A549 (cell line): Measurements from ENCODE around the gene KLHL36. TPM values are rescaled to one million over a fixed set of nuclear protein-coding genes. Genes with fewer than 3 reads are reported as not detected.
"Not testable (repeated sequence)": the region's sequence is repeated elsewhere in the genome, so short reads cannot be mapped to it uniquely, and the experiment has no call there.

Source experiments
- ATAC-seq, 2 experiments: fragments of 200-7000 bp in 1 of 2; fragments of >200 bp in 1 of 2; cut with Nextera tagmentation in 1 of 2; cut with Tn5 transposase in 1 of 2; 3 replicates each; pipeline versions ENCODE4 v1.8.0 to v1.9.1; 2018 to 2020; ENCODE audit warnings: mild to moderate bottlenecking in 1 of 2, moderate library complexity in 1 of 2
- CTCF ChIA-PET: fragments of 300-600 bp; sonication (Branson Sonifier 250); formaldehyde crosslinking; extraction: SDS; loops from one replicate; lab custom pipeline; 2021; ENCODE audit warnings: antibody characterized with exemption, inconsistent platforms; lab: Yijun Ruan, JAX
- POLR2A ChIA-PET: fragments of 350-600 bp; formaldehyde crosslinking; extraction: SDS; loops from one replicate; lab custom pipeline; 2021; ENCODE audit warnings: antibody characterized with exemption, inconsistent platforms; lab: Yijun Ruan, JAX
- DNase-seq, 2 experiments: peaks; one replicate each; pipeline versions ENCODE4 v3.0.0 to v3.0.0-alpha.2; 2011 to 2016; ENCODE audit warnings: low read depth in 1 of 2, low spot score in 1 of 2
- FAIRE-seq: peaks from 2 replicates; lab custom pipeline; 2011; peaks lifted over from hg19 to GRCh38; lab: Jason Lieb, UNC
- H3K27ac ChIP-seq, 2 experiments: fragments of >200 bp; sonication (Bioruptor Twin); formaldehyde crosslinking; 3 replicates each; pipeline ENCODE4 v1.5.1; 2016 to 2017
- H3K4me1 ChIP-seq: fragments of >200 bp; sonication (Bioruptor Twin); formaldehyde crosslinking; 3 replicates; pipeline ENCODE4 v1.6.1; 2016
- H3K4me2 ChIP-seq: fragments of >200 bp; sonication (Bioruptor Twin); formaldehyde crosslinking; 3 replicates; pipeline ENCODE4 v1.6.1; 2016
- H3K4me3 ChIP-seq: fragments of >200 bp; sonication (Bioruptor Twin); formaldehyde crosslinking; 3 replicates; pipeline ENCODE4 v1.5.1; 2016
- H3K9me3 ChIP-seq: fragments of >200 bp; sonication (Bioruptor Twin); formaldehyde crosslinking; 3 replicates; pipeline ENCODE4 v1.6.1; 2016
- CTCF ChIP-seq: fragments of >200 bp; sonication (Bioruptor Twin); formaldehyde crosslinking; IDR thresholded peaks from 3 replicates; pipeline ENCODE4 v1.5.1; 2016
- EHF ChIP-seq: fragments of 250-450 bp; sonication (Bioruptor Pico); IDR thresholded peaks from 2 replicates; pipeline ENCODE4 v1.5.0; 2020; ENCODE audit warnings: mild to moderate bottlenecking
- EHMT2 ChIP-seq: fragments of 200-600 bp; sonication (generic); IDR thresholded peaks from 2 replicates; pipeline ENCODE4 v1.6.1; 2016; ENCODE audit warnings: antibody characterized with exemption, low read depth, mild to moderate bottlenecking, moderate library complexity
- ELK1 ChIP-seq: fragments of 150-350 bp; IDR thresholded peaks from 2 replicates; pipeline ENCODE4 v1.6.1; 2014; ENCODE audit warnings: low read depth, mild to moderate bottlenecking, low read length
- EP300 ChIP-seq, 2 experiments: fragments of >200 bp; sonication (Bioruptor Twin); formaldehyde crosslinking; IDR thresholded peaks; 2 replicates in 1 of 2; 3 replicates in 1 of 2; pipeline ENCODE4 v1.6.1; 2016 to 2017
- FOSB ChIP-seq: fragments of 250-450 bp; sonication (Bioruptor Pico); IDR thresholded peaks from 2 replicates; pipeline ENCODE4 v1.5.0; 2020; ENCODE audit warnings: mild to moderate bottlenecking, moderate library complexity
- HEYL ChIP-seq: fragments of 250-450 bp; sonication (Bioruptor Pico); IDR thresholded peaks from 2 replicates; pipeline ENCODE4 v1.8.0; 2021; ENCODE audit warnings: mild to moderate bottlenecking, moderate library complexity
- MAX ChIP-seq: IDR thresholded peaks from 2 replicates; pipeline ENCODE4 v1.6.1; 2012
- MYC ChIP-seq: IDR thresholded peaks from 2 replicates; pipeline ENCODE4 v1.6.1; 2012; ENCODE audit warnings: mild to moderate bottlenecking, inconsistent platforms, low read length, improper control_type of control experiment, borderline replicate concordance
- NFE2L2 ChIP-seq: fragments of 150-350 bp; conservative IDR thresholded peaks from 2 replicates; pipeline ENCODE4 v1.6.1; 2014; ENCODE audit warnings: low read length
- NPAS2 ChIP-seq: fragments of 250-450 bp; sonication (Bioruptor Pico); IDR thresholded peaks from 2 replicates; pipeline ENCODE4 v1.8.0; 2022; ENCODE audit warnings: mild to moderate bottlenecking, moderate library complexity, borderline replicate concordance
- RCOR1 ChIP-seq: fragments of 150-350 bp; IDR thresholded peaks from 2 replicates; pipeline ENCODE4 v1.6.1; 2014; ENCODE audit warnings: antibody characterized with exemption, low read length, low read depth
- ZFP36 ChIP-seq: fragments of 450-650 bp; IDR thresholded peaks from 2 replicates; pipeline ENCODE4 v1.6.1; 2014; ENCODE audit warnings: borderline replicate concordance; ENCODE audit not compliant: partially characterized antibody
- ZNF302 ChIP-seq: fragments of 250-450 bp; sonication (Bioruptor Pico); IDR thresholded peaks from 2 replicates; pipeline ENCODE4 v1.9.0; 2021; ENCODE audit warnings: inconsistent platforms, mild to moderate bottlenecking, moderate library complexity
- WGBS: methylation state at CpG from one replicate; pipeline ENCODE4 v1.1.6; 2017; ENCODE audit errors: missing lambda C conversion rate; 5-methylcytosine and 5-hydroxymethylcytosine counted together
- polyA plus RNA-seq, 4 experiments: library from polyadenylated mRNA; depleted of rRNA in 3 of 4; stranded (reverse); fragments of >200 nt; fragmentation: RNase III in 1 of 4; extraction: RNeasy Plus Mini Kit Qiagen cat#74134 plus additional on column Dnase treatment in 1 of 4; gene quantifications; 2 replicates in 3 of 4; 3 replicates in 1 of 4; pipeline ENCODE4 v1.2.3, GENCODE V29; 2011 to 2017
- TF ChIP-seq, protein P1 (sequence below): fragments of 450-650 bp; IDR thresholded peaks from 2 replicates; pipeline ENCODE4 v1.6.1; 2014; ENCODE audit warnings: antibody characterized with exemption
- TF ChIP-seq, protein P2 (sequence below): IDR thresholded peaks from 2 replicates; pipeline ENCODE4 v1.6.1; 2012
- TF ChIP-seq, protein P3 (sequence below): fragments of 200-600 bp; sonication (generic); IDR thresholded peaks from 2 replicates; pipeline ENCODE4 v1.6.1; 2016; ENCODE audit warnings: antibody characterized with exemption, mild to moderate bottlenecking, moderate library complexity

The KLHL36 gene
- polyA plus RNA-seq, 2 of the 4 experiments (the other 2 are of a cell fraction) = 20.0 to 21.0 TPM

GRCh38 chr16:84687715-84688114 is 39.4 kb downstream of the KLHL36 start:
- ChIA-PET CTCF (interaction anchor here (0.8 to 7.3 kb wide), 6 partner anchors 15 to 587 kb away, joined by 3 to 68 read pairs (median 6); no protein-coding TSS in a partner anchor), POLR2A (no interaction called here)
- no peak overlapping the region for H3K4me3 ChIP-seq
- FAIRE-seq = no peak
- no peak overlapping the region for H3K27ac ChIP-seq
- H3K4me1 ChIP-seq = no peaks in the 10 kb centered on the region
- no peak for DNase-seq
- no peak for ATAC-seq
- TF ChIP-seq ZNF302 (CRISPR knock-in tag) = no peak
- TF ChIP-seq, protein P1, sequence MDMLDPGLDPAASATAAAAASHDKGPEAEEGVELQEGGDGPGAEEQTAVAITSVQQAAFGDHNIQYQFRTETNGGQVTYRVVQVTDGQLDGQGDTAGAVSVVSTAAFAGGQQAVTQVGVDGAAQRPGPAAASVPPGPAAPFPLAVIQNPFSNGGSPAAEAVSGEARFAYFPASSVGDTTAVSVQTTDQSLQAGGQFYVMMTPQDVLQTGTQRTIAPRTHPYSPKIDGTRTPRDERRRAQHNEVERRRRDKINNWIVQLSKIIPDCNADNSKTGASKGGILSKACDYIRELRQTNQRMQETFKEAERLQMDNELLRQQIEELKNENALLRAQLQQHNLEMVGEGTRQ = no peak
- no peak for TF ChIP-seq EHF (CRISPR knock-in tag)
- TF ChIP-seq RCOR1 = no peak
- TF ChIP-seq CTCF = no peak
- no peak for TF ChIP-seq MAX
- TF ChIP-seq EHMT2 = no peak
- no peak for TF ChIP-seq FOSB (CRISPR knock-in tag)
- TF ChIP-seq, protein P2, sequence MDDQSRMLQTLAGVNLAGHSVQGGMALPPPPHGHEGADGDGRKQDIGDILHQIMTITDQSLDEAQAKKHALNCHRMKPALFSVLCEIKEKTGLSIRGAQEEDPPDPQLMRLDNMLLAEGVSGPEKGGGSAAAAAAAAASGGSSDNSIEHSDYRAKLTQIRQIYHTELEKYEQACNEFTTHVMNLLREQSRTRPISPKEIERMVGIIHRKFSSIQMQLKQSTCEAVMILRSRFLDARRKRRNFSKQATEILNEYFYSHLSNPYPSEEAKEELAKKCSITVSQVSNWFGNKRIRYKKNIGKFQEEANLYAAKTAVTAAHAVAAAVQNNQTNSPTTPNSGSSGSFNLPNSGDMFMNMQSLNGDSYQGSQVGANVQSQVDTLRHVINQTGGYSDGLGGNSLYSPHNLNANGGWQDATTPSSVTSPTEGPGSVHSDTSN = no peak
- TF ChIP-seq ZFP36 = no peak
- TF ChIP-seq HEYL = no peak
- TF ChIP-seq MYC = no peak
- no peak for TF ChIP-seq ELK1
- no peak for TF ChIP-seq NFE2L2
- no peak for TF ChIP-seq NPAS2 (CRISPR knock-in tag)
- TF ChIP-seq EP300 (IDR thresholded peaks at IDR 0.05) = no peak
- TF ChIP-seq, protein P3, sequence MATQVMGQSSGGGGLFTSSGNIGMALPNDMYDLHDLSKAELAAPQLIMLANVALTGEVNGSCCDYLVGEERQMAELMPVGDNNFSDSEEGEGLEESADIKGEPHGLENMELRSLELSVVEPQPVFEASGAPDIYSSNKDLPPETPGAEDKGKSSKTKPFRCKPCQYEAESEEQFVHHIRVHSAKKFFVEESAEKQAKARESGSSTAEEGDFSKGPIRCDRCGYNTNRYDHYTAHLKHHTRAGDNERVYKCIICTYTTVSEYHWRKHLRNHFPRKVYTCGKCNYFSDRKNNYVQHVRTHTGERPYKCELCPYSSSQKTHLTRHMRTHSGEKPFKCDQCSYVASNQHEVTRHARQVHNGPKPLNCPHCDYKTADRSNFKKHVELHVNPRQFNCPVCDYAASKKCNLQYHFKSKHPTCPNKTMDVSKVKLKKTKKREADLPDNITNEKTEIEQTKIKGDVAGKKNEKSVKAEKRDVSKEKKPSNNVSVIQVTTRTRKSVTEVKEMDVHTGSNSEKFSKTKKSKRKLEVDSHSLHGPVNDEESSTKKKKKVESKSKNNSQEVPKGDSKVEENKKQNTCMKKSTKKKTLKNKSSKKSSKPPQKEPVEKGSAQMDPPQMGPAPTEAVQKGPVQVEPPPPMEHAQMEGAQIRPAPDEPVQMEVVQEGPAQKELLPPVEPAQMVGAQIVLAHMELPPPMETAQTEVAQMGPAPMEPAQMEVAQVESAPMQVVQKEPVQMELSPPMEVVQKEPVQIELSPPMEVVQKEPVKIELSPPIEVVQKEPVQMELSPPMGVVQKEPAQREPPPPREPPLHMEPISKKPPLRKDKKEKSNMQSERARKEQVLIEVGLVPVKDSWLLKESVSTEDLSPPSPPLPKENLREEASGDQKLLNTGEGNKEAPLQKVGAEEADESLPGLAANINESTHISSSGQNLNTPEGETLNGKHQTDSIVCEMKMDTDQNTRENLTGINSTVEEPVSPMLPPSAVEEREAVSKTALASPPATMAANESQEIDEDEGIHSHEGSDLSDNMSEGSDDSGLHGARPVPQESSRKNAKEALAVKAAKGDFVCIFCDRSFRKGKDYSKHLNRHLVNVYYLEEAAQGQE = no peak
- 74% methylated on average over 6 of the region's 6 CpGs for WGBS
- no peaks in the 10 kb centered on the region for H3K9me3 ChIP-seq
- H3K4me2 ChIP-seq = no peak overlapping the region

- H3K4me3 ChIP-seq, FAIRE-seq: not testable (repeated sequence)
- WGBS = 97% methylated on average over 4 of the region's 4 CpGs
Measured at GRCh38 chr16:84688163-84688562, 39.9 kb downstream of the KLHL36 start.

More at GRCh38 chr16:84688163-84688562, 39.9 kb downstream of the KLHL36 start:
- ATAC-seq, H3K4me2 ChIP-seq, H3K9me3 ChIP-seq, H3K27ac ChIP-seq, DNase-seq, H3K4me1 ChIP-seq, POLR2A ChIA-PET: not testable (repeated sequence)
- CTCF ChIA-PET = interaction anchor here (0.6 to 7.3 kb wide), 6 partner anchors 15 to 587 kb away, joined by 3 to 68 read pairs (median 6); no protein-coding TSS in a partner anchor
